Peyer's patch (tissue), 4 donors: ENCODE measurements around the gene OOSP1.

ENCODE experiments used
- POLR2A ChIP-seq, 2 donors: fragments of 450-650 bp; IDR thresholded peaks; one replicate each; pipeline ENCODE4 v1.5.1; 2017; ENCODE audit warnings: antibody characterized with exemption in 2 of 2, mild to moderate bottlenecking in 2 of 2, moderate library complexity in 2 of 2
- TF ChIP-seq, protein P1 (sequence below), 6 experiments: fragments of 450-650 bp in 4 of 6; fragments of 200-600 bp in 2 of 6; sonication (generic) in 1 of 6; IDR thresholded peaks; one replicate each; pipeline ENCODE4 v1.5.1; 2017 to 2019; ENCODE audit warnings: antibody characterized with exemption in 6 of 6, mild to moderate bottlenecking in 3 of 6, moderate library complexity in 1 of 6

DNA sequence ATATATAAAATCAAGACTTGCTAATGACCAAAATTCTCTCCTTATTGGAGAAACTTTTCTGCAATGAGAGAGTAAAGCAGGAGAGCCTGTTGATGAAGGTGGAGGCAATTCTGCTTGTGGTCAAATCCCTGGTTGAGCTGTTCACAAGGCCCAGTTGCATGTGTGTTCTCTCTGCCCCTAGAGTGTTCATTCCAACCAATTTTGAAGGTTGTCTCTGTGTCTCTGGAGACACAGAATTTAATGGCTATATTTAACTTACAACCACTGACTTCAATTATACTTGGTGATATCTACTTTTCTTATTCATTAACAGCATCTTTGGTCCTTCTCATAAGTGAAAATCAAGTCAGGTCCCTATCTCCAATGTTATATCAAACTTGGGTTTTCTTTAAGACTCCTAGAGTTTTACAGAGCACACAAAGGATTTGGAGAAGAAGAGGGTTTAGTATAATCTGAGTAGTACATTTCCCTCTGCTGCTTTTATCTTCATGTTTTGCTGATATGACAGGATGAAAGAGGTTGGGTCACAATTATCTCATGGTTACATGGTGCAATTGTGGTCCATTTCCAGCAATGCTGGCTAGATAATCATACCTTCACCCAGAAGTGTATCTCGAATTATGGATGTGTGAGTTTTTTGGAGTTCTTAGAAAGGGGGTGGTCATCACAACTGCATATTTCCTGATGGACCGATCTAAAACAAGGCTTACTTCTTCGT, 29.6 kb downstream of the OOSP1 start:
- TF ChIP-seq POLR2A (IDR thresholded peaks at IDR 0.05): no peak
- TF ChIP-seq, protein P1, sequence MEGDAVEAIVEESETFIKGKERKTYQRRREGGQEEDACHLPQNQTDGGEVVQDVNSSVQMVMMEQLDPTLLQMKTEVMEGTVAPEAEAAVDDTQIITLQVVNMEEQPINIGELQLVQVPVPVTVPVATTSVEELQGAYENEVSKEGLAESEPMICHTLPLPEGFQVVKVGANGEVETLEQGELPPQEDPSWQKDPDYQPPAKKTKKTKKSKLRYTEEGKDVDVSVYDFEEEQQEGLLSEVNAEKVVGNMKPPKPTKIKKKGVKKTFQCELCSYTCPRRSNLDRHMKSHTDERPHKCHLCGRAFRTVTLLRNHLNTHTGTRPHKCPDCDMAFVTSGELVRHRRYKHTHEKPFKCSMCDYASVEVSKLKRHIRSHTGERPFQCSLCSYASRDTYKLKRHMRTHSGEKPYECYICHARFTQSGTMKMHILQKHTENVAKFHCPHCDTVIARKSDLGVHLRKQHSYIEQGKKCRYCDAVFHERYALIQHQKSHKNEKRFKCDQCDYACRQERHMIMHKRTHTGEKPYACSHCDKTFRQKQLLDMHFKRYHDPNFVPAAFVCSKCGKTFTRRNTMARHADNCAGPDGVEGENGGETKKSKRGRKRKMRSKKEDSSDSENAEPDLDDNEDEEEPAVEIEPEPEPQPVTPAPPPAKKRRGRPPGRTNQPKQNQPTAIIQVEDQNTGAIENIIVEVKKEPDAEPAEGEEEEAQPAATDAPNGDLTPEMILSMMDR (IDR thresholded peaks at IDR 0.05): no peak
